GM21825 (cell line): Measurements from ENCODE around the gene RIMBP2.

ENCODE experiments used
- ATAC-seq: cut with Tn5 transposase; IDR thresholded peaks from one replicate; pipeline ENCODE4 v1.9.1; 2021; ENCODE audit warnings: mild to moderate bottlenecking, moderate library complexity; ENCODE audit not compliant: unreplicated experiment

Gene RIMBP2

DNA sequence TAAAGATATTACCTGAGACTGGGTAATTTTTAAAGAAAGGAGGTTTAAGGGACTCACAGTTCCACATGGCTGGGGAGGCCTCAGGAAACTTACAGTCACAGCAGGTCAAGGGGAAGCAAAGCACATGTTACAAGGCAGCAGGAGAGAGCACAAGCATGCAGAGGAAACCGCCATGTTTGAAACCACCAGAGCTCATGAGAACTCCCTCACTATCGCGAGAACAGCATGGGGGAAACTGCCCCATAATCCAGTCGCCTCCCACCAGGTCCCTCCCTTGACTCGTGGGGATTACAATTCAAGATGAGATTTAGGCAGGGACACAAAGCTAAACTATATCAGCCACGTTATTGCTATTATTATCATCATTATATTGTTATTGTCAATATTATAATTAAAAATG lies 138.7 kb downstream of the RIMBP2 start:
- no peak for ATAC-seq

DNA sequence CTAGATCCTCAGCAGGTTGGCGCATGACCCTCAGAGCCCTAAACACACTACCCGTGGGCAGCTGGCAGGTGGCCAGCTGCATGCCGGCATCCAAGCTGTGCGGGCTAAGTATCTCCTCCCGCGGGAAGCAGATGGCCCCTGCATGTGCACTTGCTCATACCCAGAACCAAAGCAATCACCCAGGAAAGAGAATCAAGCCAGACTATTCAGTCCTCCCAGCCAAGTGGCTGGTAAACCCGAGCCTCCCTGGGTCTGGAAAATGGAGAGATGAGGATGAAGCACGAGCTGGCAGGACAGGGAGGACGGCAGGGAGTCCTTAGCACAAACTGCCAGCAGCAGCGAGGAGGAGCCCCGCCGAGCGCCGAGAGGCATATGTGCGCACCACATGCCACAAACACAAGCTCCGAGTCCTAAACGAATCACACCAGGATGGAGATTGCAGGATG lies 139.7 kb downstream of the RIMBP2 start:
- no peak for ATAC-seq

DNA sequence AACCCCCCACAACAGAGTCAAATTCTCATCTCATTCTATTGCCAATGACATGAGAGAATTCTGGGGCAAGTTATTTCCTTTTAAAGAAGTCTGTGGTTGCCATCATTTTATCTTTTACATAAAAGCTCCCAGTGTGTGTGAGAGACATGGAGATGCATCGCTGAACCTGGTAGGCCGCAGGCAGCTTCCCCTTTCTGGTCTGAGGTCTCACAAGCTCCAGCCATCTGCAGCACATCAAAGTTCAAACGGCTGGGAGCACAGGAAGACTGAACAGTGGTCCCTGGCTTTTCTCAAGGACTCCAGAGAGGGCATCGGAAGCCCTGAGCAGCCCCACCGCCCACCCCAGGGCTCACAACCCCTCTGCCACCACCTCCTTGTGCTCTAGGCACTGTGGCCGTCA lies 141.7 kb downstream of the RIMBP2 start:
- no peak for ATAC-seq

DNA sequence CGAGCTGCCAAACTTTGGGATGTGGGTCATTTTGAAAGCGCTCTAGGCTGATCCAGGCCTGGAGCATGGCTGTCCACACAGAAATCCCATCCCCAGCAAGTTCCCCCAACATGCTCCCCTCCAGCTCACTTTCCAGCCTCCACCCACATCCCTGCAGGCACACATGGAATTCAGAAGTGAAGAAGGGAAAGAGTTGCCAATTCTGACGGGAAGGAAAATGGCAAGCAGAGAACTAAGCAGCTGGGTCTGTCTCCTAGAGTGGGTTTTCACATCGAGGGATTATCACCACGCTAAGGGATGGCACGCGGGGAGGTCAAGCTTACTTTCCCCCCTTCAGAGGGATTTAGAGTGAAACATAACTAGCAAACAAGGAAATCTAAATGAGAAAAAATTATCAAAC lies 142.3 kb downstream of the RIMBP2 start:
- ATAC-seq = no peak

DNA sequence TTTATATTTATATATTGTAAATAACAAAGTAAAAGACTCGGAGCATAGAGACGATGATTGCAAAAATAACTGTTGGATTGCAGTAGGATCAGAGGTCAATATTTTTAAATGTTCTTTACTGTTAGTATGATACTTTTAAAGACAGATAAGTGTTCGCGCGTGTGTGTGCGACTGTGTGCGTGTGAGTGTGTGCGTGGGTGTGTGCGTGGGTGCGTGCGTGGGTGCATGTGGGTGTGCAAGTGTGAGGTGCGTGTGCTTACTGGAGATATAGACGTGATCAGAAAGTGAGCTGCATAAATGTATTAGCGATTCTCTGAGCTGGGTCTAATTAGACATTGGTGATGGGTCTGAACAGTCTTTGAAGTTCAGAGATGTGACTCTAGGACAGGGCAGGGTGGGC lies 142.9 kb downstream of the RIMBP2 start:
- ATAC-seq = no peak

DNA sequence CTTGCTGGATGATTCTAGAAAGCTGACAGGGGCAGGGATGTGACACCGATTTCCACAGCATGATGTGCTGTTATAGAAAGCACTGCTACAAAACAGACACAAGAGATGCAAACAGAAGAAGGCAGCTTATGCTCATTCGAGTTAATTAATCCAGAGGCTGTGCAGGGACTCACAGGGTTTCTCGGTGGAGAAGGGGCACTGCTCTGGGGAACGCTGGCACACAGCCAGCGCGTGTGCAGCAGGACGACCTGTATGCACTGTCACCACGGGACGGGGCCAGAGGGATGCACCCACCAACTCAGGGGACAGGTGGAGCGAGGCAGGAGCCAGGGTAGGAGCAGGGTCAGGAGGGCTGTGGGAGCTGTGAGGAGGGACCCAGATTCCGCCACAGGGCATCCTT lies 143.5 kb downstream of the RIMBP2 start:
- no peak for ATAC-seq

DNA sequence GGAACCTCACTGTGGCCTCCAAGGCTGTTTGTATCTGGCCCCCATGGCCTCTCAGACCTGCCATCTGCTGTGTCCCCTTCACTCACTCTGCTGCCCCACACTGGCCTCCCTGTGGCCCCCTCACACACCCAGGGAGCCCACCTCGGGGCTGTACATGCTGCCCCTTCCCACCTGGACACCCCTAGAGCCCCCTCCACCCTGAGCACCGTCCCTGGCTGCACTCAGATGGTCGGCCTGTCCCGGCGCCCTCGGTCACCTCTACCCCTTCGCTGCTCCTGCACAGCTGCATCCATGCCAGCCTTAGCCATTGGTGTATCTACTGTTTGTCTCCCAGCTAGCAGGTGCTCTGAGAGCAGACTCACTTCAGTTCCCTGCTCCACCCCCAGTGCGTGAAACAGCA lies 144.4 kb downstream of the RIMBP2 start:
- ATAC-seq = no peak

DNA sequence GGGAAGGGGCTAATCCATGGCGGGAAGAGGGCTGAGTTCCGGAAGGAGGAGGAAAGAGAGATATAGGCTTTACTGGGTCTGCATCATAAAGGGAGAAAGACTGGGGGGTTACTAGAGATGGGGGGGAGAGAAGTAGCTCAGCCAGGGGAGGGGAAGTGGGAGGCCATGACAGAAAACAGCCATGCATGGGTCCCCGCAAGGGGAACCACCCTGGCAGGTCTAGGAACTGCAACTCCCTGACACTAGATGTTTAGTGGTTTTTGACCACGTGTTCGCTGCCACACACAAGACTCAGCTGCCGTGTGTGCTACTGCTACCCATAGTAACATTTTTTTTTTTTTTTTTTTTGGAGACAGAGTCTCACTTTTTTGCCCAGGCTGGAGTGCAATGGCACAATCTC lies 145.0 kb downstream of the RIMBP2 start:
- ATAC-seq = no peak

DNA sequence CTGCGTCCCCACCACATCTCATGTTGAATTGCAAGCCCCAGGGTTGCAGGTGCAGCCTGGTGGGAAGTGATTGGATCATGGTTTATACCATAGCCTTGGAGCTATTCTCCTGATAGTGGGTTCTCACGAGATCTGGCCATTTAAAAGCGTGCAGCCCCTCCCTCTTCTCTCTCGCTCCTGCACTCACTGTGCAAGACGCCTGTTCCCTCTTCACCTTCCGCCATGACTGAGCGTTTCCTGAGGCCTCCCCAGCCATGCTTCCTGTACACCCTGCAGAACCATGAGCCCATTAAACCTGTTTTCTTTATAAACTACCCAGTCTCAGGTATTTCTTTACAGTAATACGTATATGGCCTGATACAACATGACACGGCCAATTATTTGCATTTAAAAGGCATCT lies 146.6 kb downstream of the RIMBP2 start:
- ATAC-seq = no peak

DNA sequence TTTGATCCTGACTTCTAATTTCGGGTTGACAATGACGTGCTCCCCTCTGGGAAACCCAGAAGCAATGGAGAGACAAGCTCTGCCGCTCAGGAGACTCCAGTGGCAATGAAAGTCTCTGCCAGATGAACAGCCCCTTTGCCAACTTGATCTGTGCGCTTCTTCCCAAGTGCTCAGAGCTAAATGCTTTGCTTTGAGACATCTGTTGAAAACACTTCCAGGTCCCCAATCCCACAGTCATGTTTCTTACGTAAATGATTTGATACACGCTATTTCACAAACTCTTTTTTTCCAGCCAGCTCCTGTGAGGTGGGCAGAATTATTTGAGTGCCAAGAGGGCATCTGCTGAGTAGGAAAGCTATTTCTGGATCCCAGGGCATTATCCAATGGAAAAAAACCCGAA lies 147.6 kb downstream of the RIMBP2 start:
- ATAC-seq = no peak

DNA sequence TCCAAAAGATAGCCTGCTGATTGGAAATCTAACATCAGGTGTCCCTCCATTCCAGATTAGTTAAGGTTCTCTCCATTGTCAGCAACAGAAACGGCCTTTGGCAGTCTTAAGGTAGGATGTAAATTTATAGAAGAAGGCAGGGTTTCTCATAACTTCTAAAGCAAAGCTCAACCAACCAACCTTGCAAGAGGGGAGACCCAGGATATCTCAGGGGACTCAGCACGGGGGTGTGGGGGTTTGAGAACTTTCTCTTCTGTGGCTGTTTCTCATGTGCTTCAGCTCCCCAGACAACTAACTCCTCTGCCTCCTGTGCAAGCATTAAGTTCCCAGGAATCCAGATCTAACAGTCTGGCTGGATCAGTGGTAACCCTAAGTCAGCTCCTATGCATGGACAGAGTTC lies 148.1 kb downstream of the RIMBP2 start:
- no peak for ATAC-seq

DNA sequence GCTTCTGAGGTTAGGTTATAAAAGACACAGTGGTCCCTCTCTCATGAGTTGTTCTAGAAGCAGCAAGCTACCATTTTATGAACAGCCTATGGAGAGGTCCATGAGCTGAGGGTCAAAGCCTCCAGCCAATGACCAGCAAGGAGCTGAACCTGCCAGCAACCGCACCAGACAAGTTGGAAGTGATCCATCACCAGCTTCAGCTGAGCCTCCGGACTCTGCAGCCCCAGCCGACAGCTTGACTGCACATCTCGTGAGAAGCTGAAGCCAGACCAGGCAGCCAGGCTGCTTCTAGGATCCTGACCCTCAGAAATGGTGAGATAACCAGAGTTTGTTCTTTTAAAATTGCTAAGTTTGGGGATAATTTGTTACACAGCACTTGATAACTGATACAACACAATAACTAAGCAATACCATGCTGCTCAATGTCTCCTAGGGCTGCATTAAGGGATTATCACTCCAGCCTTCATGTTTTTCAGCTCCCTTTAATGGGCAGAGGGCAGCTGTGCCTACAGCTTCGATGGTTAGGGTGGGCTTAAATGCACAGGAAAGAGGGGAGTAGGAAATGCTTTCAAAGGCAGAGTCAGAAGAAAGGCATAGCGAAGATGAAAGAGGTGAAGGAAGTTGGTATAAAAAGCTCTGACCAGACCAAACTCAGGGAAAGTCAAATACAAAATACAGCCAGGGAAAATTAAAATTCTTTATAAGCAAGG lies 149.5 kb downstream of the RIMBP2 start:
- ATAC-seq = no peak

DNA sequence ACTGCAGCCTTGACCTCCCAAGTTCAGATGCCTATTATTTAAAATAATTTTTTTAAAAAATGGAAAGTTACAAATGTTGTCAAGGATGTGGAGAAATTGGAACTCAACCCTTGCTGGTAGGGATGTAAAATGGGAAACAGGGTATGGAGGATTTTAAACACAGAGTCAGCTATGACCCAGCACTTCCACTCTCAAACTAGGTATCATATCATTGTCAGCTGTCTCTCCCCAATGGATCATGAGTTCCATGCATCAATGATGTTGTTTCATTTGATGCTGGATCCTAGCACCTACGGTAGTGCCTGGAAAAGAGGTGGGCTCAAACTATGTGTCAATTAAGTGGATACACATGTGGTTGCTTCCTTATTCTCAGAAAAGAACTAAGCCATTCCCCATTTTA lies 150.9 kb downstream of the RIMBP2 start:
- ATAC-seq = no peak

DNA sequence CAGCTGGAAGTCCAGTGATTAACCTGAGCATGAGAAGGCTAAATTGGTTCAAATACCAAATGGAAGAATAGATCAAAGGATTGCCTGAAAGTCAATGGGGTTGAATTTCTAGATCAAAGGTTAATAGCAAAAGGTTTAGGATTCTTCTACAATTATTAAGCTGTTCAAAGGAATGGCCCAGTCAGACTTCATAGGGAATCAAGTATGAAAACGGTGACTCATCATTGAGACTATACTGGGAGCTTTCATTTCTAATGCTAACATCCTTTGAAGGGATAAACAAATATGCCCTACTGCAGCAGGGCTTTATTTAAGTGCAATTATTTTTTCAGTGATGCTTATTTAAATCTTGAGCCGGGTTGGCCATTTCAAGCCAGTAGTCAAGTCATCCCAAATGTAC lies 152.8 kb downstream of the RIMBP2 start:
- no peak for ATAC-seq

DNA sequence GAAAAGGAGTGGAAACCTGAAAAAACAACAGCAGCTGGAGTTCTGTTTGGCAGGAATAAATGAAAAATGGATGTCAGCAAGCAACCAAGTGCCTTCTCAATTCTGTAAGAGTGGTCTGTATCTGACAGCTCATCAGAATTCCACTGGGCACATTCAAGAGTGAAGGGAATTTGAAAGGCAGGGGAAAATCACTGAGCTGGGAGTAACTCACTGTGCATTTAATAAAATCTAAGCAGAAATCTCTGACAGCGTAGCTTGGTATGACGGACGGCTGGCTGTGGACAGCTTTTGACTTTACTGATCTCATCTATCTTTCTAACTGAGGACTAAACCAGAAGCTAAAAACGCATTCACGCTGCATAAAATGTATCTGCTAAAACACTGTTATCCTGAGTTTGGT lies 153.4 kb downstream of the RIMBP2 start:
- ATAC-seq = no peak

DNA sequence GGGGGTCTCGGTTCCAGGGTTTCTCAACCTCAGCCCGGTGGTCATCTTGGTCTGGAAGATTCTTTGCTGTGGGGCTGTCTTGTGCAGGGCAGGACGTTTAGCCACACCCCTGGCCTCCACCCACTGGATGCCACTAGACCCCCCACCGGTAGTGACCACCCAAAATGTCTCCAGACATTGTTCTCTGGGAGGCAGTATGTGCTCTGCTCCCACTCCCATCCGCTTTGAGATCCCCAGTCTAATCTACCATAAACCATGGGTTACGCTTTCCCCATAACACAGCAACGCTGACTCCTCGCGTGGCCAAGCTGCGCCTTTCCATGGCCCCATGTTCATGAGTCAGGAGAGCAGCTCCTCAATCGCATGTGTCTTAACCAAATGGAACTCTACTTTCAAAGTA lies 155.8 kb downstream of the RIMBP2 start:
- no peak for ATAC-seq

DNA sequence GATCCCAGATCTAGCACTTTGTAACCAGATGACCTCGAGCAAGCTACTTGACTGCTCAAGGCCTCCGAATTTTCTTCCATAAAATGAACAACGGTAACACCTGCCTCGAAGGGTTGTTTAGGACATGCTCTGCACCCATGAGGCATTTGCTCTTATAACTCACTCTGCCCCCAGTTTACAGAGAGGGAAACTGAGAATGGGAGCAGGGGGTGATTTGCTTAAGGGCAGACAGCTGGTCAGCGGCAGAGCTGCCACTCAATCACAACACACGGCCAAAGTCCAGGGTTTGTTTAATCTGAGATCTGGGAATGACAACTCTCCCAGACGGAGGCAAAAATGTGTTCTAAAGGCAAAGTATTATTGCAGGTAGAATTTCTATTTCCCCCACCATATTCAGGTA lies 156.3 kb downstream of the RIMBP2 start:
- no peak for ATAC-seq

DNA sequence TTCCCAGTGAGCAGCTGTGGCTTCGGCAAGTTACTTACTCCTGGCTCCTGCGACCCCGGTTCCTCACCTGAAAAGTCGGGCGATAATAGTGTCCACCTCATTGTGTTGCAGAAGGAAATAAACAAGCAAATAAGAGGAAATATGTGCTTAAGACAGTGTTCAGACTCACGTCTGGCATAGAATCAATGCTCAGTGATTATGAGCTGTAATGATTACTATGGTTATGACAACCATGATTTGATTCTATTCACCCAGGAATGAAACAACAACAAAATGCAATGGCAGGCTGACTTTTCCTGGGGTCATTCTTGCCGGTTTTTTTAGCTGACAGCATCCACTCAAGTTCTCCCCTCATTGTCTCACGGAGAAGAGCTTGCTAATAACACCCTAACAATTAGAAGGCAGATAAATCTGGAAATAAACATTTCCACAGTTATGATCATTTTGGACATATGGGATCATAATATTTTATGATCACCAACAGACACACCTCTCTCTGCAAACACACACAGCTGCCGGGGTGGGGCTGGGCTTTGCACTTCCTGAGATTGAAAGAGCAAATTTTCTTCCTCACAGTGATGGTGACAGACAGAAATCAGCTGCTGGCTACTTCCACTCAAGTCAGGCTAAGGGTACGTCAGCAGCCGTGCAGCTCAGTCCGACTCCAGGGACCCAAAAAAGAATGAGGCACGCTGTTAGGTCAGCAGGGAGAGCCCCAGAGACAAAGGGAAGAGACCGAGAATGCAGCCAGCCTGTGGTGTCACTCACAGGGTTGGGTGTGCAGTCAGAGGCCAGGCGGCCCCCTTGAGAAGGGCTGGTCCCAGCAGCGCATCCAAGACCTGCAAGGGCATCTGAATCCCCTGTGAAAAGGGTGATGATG lies 158.0 kb downstream of the RIMBP2 start:
- no peak for ATAC-seq

DNA sequence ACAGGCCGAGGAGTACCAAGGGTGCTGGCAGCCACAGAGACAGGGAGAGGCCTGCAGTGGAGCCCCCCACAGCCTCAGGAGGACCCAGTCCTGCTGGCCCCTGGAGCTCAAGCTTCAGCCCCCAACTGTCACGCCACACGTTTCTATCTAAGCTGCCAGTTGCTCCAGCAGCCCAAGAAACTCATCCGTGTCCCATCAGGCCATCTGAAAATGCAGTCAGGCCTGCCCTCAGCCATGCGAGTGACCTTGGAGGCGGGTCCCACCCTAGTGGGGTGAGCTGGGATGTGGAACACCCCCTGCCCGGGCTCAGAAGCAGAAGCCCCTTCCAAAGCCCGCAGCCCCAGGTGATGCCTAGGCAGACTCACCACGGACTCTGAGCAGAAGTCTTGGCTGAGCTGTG lies 158.9 kb downstream of the RIMBP2 start:
- no peak for ATAC-seq

DNA sequence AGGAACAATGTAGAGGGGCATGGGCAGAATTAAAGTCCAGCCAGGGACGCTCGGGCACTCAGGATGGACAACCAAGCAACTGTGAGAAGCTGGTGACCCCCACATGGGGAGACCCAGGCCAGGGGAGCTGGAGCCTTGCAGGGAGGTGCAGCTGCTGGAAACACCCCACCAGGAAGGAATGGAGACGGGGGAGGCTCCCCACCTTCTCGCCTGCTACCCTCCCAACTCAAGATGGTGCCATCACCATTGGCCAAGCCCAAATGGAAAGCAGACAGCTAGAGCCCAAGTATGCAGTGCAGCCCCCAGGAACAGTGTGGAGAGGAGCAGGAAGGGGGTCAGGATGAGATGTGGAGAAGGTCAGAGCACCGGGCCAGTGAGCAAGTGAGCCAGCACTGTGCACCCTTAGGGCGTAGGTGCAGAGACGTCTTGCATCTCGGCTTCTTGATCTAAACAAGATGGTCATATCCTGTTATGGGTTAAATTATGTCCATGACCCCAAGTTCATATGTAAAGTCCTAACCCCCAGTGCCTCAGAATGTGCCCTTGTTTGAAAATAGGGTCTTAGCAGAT lies 159.5 kb downstream of the RIMBP2 start:
- ATAC-seq = no peak

DNA sequence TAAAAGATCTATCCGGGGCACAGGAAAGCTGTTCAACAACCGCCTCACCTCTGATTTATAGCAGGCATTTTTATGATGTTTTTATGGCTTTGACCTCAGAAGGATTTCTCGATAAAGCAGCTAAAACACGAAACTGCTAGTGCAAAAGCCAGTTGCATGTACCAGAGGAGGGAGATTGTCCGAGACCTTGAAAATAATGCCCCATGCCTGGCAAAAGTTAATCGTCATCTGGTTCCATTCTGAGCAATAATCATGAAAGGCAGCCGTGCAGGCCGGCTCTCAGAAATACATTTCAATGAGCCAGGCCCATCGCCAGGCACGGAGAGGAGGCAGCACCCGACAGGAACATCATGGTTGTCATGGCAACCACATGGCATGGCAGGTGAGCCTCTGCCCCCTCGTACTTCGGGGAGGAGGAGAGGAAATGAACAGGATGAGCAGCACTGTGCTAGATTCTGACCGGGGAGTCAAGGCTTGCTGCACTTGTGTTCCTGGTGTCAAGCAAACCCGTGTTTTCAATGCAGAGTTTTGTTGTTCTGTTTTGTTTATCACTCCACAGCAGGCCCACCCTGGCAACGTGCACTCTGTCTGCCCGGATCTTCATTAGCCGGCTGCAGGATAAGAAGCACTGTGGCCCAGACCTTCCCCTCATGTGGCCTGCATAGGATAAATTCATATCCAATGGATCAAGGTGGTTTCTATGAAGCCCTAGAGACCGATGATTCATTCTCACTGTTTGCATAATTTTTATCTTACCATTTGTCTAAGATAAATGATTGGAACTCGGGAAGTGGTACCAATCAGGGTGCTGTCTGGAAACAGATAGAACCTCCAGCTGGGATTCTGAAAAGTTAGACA lies 160.2 kb downstream of the RIMBP2 start:
- no peak for ATAC-seq
